Mesenteric fat pad (tissue), 1 donor: ENCODE measurements around the gene CPAMD8. TPM values are rescaled to one million over a fixed set of nuclear protein-coding genes. Genes with fewer than 3 reads are reported as not detected.

Experiments used
- DNase-seq: peaks from one replicate; pipeline ENCODE4 v3.0.0-alpha.2; 2020; ENCODE audit warnings: low spot score
- total RNA-seq: library from RNA; stranded (reverse); fragmentation: NEBNext Ultra II Directional; extraction: Animal tissue kit (Norgen Biotek cat#: 25700); gene quantifications from one replicate; pipeline ENCODE4 v1.2.1, GENCODE V29; 2021
- donor health status: DM: yes; HTN: yes; CAD: no.

The CPAMD8 gene
- total RNA-seq, 1 donor from 2014 or later: 8.4 TPM

DNA sequence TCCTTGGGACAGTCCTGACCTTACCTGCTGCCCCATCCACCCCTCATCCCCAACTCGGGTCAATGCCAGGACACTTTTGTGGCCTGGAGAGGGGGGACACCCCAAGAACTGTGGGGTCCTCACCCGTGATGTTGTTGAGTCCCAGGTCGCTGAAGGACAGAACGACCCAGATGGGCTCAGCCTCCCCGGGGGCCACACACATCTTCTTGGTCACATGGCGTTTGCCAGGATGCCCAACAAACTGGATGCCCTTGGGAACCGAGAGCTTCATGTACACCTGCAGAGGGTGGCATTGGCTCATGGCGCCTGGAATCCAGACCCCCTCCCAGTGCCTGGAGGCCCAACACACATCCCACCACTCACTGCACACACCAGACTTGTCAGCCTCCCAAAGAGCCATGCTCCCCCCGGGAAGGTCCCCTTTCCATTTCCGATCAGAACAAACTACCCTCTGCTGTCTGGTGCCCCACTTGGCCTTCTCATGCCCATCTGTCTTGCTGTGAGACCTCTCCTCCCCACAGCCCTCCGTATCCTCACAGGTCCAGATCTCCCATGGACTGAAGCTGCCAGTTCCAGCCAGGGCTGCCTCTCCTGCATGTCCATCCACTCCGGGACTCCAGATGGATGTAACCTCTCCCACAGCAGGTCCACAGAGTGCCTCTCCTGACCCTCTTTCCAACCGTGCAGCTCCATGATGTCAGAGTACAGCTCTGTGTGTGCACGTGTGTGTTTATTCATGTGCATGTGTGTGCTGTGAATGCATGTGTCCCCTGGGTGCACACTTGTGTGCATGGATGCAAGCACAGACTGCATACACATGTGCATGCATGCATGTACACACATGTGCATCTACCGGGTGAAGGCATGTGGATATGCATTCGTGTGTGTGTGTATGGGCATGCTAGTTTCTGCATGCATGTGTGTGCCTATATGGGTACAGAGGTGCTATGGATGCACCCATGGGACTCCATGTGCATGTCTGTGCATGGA lies 79.4 kb downstream of the CPAMD8 start:
- DNase-seq: peak; percentile 51

DNA sequence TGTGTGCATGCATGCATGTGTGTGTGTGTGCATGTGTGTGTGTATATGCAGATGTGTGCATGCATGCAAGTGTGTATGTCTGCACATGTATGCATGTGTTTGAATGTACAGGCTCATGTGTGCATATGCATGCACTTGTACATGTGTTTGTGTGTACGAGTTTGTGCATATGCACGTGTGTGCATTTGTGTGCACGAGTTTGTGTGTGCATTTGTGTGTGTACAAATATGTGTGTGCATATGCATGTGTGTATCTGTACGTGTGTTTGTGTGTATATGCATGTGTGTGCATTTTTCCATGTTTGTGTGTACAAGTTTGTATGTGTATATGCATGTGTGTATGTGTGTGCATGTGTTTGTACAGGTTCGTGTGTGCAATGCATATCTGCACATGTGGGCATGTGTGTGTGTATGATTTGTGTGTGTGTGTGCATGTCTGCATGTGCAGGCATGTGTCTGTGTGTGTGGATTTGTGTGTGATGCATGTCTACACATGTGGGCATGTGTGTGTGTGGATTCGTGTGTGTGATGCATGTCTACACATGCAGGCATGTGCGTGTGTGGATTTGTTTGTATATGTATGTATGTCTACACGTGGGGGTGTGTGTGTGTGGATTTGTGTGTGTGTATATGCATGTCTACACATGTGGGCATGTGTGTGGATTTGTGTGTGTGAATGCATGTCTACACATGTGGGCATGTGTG lies 80.7 kb downstream of the CPAMD8 start:
- DNase-seq: peak; percentile 49

DNA sequence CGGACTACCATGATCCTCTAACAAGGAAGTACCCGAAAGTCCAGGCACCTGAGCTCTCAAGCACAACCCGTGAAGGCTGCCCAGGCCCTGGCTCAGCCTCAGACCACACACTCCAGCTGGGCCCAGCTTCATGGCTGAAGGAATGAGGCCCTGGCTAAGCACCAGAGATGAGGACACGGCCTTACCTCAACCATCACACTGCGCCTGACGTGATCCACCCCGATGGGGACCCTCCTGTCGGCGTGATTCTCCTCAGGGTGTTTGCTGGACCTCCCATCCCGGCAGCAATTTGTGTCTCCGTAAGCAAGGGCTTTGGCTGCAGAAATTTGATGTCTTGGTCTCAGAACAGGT lies 81.3 kb downstream of the CPAMD8 start:
- DNase-seq: peak; percentile 49

DNA sequence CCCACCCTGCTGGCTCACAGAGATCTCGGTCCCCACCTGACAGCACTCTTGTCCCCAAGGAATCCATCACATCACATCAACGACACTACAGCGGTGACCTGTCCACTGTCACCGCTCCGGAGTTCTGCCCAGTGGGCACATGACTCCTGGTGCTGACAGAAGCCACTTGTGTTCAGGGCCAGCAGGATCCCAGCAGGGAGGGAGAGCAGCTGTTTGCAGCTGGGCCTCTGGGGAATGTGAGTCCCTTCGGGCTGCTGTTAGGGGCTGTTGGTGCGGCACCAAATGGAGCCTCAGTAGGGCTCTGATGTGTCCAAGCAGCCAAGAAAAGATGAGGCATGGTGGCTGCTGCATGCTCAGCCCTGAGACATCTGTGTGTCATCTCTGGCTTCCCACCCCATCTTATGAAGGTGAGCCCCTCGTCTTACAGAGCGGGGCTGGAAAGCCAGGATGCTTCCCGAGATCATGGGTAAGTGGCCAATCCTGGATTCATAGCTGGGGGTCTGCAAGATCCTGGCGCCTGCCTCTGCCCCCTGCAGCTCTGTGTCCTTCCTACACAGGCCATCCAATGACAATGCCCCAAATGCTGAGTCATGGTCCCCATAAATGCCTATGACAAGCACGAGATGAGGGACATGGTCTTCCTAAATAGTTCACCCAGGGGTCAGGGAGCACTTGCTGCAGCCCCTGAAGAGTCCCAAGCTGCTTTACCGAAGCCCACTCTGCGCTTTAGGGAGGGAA lies 81.8 kb downstream of the CPAMD8 start:
- peak; percentile 69 for DNase-seq

DNA sequence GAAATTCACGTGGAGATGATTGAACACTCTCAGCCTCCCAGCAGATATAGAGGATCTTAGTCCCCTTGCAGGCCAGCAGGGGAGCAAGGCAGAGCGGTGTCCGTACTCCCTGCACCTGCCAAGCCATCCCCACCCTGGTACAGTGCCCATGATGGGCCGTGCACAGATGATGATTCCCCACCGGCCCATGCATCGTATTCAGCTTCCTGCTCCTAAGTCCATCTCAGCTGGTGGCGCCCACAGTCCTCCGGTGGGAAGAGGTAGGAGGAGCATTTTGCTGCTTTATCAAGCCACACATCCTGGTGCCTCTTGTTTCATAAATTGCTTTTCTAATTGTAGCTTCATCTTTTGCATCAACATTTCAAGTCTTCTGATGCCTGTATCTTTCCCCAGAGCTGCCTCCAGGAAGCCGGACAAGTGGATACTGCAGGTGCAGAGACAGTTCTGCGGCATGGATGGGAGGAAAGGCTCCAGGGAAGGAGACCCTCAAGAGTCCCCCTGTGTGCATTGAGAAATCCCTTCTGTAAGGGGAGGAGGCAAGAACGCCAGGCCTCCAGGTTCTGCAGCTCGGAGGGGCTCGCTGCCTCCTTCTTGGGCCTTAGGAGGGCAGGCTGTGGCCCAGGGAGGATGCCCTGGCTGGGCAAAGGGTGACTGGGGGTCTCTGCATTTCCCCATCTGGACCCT lies 82.5 kb downstream of the CPAMD8 start:
- peak; percentile 59 for DNase-seq

DNA sequence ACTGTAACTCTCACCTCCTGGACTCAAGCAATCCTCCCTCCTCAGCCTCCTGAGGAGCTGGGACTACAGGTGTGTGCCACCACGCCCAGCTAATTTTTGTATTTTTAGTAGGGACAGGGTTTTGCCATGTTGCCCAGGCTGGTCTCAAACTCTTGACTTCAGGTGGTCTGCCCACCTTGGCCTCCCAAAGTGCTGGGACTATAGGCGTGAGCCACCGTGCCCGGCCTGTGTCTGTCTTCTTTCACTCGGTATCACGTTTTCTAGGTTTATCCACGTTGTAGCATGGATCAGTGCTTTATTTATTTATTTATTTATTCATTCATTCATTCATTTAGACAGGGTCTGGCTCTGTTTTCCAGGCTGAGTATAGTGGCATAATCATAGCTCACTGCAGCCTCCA lies 83.5 kb downstream of the CPAMD8 start:
- DNase-seq: peak; percentile 53

DNA sequence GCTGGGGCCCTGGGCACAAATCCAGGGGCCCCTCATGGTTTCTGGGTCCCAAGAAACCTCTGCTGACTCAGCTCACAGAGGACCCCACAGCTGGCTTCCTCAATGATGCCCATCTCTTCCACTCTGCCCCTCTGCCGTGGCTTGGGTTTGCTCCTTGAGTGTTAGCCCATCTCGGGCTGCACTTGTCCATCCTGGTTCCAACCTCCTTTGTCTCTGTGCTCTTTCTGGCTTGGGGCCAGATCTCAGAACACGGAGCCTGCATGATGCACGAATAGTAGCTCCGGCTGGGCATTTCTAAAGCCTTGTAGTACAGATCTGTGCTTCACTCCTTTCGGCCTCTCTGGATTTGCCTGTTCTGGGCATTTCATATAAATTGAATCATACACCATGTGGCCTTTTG lies 84.0 kb downstream of the CPAMD8 start:
- DNase-seq: peak; percentile 64

DNA sequence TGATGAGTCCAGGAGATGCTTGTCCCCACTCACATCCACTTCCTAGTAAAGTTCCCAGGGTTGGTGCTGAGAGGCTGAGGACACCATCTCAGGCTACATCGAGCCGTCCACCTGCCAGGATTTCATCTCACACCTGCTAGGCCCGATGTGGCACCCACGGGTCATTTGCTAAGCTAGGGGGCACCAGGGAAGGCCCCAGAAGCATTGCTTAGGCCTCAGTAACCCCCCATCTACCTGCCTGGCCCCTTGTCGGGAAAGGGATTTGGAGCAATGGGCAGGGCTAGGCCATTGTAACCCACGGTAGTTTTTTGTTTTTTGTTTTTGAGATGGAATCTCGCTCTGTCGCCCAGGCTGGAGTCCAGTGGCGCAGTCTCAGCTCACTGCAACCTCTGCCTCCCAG lies 86.0 kb downstream of the CPAMD8 start:
- peak; percentile 75 for DNase-seq

DNA sequence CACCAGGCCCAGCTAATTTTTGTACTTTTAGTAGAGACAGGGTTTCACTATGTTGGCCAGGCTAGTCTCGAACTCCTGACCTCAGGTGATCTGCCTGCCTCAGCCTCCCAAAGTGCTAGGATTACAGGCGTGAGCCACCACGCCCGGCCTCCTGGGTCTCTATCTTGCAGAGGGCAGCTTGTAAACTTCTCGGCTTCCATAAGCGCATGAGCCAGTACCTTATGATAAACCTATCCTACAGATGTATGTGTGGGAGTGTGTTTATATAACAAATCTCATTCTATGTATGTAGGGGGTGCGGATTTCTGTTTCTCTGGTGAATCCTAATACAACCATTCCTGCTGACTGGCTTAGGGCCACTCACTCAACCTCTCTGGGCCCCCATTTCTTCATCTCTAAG lies 86.5 kb downstream of the CPAMD8 start:
- peak; percentile 33 for DNase-seq

DNA sequence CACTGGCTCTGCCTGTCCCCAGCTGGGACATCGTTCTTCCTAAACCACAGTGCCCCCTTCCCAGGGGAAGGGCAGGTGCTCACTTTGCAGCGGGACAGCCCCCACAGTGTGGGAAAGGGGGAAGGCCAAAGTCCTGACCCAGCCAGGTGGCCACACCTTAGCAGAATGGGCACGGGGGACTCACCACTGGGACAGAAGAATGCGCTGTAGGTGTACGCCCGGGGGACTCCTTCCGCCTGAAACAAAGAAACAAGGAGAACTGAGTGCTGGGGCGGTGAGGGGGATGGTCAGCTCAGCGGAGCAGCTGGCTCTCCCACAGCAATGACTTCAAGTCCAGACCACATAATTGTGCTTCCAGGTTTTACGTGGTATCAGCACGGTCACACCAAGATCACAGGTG lies 88.4 kb downstream of the CPAMD8 start:
- DNase-seq: peak; percentile 53

DNA sequence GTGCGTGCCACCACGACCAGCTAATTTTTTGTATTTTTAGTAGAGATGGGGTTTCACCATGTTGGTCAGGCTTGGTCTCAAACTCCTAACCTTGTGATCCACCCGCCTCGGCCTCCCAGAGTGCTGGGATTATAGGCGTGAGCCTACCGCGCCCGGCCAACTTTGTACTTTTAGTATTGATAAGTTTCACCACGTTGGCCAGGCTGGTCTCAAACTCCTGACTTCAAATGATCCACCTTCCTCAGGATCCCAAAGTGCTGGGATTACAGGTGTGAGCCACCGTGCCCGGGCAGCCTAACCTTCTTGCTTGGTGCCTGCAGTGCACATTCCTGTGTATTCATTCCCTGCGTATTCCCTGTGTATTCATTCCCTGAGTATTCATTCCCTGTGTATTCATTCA lies 88.8 kb downstream of the CPAMD8 start:
- peak; percentile 51 for DNase-seq

DNA sequence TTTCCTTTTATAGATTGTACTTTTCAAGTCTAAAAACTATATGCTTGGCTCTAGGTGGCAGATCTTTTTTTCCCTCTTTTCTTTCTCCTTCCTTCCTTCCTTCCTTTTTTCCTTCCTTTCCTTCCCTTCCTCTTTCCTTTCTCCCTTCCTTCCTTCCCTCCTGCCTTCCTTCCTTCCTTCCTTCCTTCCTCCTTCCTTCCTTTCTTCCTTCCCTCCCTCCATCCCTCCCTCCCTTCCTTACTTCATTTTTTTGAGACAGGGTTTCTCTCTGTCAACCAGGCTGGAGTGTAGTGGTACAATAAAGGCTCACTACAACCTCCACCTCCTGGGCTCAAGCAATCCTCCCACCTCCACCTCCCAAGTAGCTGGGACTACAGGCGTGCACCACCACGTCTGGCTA lies 89.7 kb downstream of the CPAMD8 start:
- no peak for DNase-seq

DNA sequence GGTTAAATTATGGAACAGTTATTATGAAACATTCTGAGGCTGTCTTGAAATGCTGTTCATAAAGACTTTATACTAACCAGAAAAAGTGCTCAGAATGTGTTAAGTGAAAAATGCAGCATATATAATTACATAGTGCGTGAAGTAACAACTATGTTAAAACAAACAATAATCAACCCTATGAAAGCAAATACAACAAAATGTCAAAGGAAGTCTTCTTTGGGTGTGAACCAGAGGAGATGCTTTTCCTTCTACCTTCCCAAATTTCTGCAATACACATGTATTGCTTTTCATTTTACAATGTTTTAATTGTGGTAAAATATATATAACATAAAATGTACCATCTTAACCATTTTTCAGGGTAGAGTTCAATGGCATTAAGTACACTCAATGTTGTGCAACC lies 92.1 kb downstream of the CPAMD8 start:
- DNase-seq: no peak

DNA sequence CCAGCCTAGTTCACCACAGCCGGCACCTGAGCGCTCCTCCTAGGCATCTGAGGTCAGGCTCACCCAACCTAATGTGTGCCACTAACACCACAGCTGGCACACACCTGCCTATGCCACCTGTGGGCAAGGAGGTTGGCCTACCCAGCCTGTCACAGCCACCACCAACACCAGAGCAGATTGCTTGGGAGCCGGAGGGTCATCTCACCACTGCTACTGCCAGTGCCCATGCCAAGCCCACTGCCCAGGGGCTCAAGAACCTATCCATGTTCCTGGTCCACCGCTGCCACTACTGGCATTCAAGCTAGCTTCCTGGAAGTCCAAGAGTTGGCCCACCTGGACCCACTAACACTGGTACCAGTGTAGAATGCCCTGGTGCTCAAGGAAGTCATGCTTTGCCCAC lies 95.3 kb downstream of the CPAMD8 start:
- DNase-seq: no peak

DNA sequence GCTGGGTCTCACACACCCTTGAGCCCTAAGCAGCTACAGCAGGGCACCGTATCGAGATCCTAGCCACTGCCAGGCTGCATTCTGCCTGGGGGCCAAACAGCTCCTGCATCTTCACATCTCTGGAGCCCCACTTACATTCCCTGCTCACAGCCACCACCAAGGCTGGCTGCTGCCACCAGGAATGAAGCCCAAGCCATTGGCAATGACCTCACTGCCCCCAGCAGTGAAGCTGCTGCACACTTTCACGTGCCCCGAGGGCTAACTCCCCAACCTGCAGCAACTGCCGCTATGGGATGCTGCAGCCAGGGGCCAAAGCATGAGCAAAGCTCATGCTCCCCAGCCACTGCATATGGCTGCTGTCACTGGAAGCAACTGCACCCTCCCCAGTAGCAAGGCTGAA lies 95.9 kb downstream of the CPAMD8 start:
- DNase-seq: no peak

DNA sequence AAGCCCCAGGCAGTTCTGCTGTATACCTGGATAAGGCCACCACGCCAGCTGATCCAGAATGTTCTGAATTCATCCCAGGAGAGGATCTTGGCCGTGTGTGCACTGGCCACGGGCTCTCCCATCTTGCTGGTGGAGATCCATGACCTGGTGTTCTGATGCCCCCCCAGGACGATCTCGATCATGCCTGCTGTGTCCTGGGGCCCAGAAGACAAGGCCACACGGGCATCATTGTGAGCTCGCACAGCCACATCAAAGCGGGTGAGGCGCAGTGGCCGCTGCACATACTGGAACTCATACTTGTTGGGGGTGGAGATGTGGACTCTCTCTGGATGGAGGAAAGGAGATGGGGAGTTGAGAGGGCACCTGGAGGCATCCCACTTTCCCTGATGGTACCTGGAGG lies 97.7 kb downstream of the CPAMD8 start:
- no peak for DNase-seq

DNA sequence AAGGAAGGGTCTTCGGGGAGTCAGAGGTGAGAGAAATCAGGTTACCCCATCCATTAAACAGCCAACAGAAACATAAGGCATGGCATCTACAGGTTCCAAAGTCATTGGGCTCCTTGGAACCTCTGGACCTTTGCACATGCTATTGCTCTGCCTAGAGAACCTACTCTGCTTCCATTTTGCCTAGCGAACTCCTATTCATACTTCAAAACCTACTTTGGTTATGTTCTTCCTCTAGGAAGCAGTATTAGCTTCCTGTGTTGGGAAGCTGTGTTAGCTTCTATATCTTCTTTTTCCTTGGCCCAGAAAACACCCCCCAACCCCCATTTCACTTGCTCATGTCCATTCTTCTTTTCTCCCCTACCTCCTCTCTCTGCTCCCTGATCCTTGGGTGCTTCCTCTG lies 98.3 kb downstream of the CPAMD8 start:
- DNase-seq: no peak

DNA sequence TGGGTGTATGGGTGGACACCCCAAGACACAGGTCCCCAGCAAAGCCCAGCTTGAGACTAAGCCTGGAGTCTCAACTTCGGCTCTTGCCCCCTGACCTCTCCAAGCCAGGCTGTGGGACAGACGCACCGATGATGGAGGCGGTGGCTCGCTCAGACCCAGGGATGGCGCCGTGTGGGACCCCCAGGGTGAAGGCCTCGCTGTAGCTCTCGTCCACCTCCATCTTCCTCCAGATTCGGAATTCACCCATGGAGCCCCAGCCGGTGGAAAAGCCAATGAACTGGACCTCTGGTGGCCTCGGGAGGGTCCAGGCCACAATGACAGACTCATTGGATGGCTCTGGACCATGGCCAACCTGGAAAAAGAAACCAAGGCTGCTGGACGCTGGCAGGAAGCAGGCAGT lies 98.7 kb downstream of the CPAMD8 start:
- DNase-seq: no peak

DNA sequence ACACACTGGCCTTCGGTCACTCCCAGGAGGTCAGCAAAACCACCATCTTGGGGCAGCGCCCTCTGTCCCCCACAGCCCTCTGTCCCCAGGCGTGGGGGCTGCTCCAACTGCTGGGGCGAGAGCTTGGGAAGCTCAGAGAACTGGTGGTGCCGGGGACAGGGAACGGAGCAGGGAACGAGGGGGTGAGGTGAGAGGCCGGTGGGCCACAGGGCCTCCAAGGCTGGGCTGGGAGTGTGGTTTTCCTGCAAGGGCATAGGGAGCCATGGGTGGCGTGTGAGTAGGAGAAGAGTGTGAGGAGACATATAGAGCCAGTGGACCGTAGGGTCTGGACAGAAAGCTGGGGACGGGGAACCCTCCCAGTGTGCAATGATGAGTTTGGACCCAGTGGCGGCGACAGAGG lies 103.7 kb downstream of the CPAMD8 start:
- DNase-seq: no peak

DNA sequence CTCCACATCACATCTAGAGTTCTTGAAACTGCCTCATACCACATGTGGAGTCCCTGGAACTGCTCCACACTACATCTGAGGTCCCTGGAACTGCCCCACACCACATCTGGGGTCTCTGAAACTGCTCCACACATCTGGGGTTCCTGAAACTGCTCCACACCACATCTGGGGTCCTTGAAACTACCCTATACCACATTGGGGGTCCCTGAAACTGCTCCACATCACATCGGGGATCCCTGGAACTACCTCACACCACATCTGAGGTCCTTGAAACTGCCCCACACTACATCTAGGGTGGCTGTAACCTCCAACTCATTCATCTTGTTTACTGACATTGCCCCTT lies 104.0 kb downstream of the CPAMD8 start:
- DNase-seq: no peak
